WTC11 (cell line): ENCODE measurements around the gene KDM4B. TPM values are rescaled to one million over a fixed set of nuclear protein-coding genes. Genes with fewer than 3 reads are reported as not detected.

ENCODE experiments used
- ATAC-seq: fragments of 200-7000 bp; cut with Tn5 transposase; 2 replicates; pipeline ENCODE4 v1.10.0; 2021; ENCODE audit warnings: mild to moderate bottlenecking, moderate library complexity
- CTCF ChIA-PET: fragments of 300-600 bp; sonication (Branson Sonifier 250); formaldehyde crosslinking; loops from one replicate; lab custom pipeline; 2021; ENCODE audit warnings: antibody characterized with exemption; lab: Charles Lee
- POLR2A ChIA-PET: fragments of 350-600 bp; sonication (Branson Sonifier 250); formaldehyde crosslinking; loops from one replicate; lab custom pipeline; 2021; ENCODE audit warnings: antibody characterized with exemption; lab: Charles Lee
- DNase-seq: peaks from one replicate; pipeline ENCODE4 v3.0.0; 2021; ENCODE audit warnings: low spot score
- H3K27ac Mint-ChIP-seq: 2 replicates; pipeline ENCODE4 v1.8.0; 2021; ENCODE audit warnings: mixed read lengths
- H3K27me3 Mint-ChIP-seq: 2 replicates; pipeline ENCODE4 v1.8.0; 2021; ENCODE audit warnings: low read depth, mild to moderate bottlenecking, moderate library complexity, mixed read lengths
- H3K36me3 Mint-ChIP-seq: 2 replicates; pipeline ENCODE4 v1.8.0; 2021; ENCODE audit warnings: mixed read lengths
- H3K4me1 Mint-ChIP-seq: 2 replicates; pipeline ENCODE4 v1.8.0; 2022; ENCODE audit warnings: mixed read lengths
- H3K4me3 Mint-ChIP-seq: 2 replicates; pipeline ENCODE4 v1.8.0; 2021; ENCODE audit warnings: mild to moderate bottlenecking, moderate library complexity, mixed read lengths
- H3K9me3 Mint-ChIP-seq: 2 replicates; pipeline ENCODE4 v1.8.0; 2021; ENCODE audit warnings: mixed read lengths
- ATF6 ChIP-seq: sonication (generic); formaldehyde crosslinking; IDR thresholded peaks from 2 replicates; pipeline ENCODE4 v1.8.1; 2023; ENCODE audit warnings: mild to moderate bottlenecking, missing genetic modification reagents
- CBFB ChIP-seq: sonication (generic); formaldehyde crosslinking; IDR thresholded peaks from 2 replicates; pipeline ENCODE4 v1.8.1; 2022; ENCODE audit warnings: mild to moderate bottlenecking, low read depth, missing genetic modification reagents
- CDX4 ChIP-seq: fragments of 250-450 bp; sonication (Bioruptor Pico); IDR thresholded peaks from 2 replicates; pipeline ENCODE4 v1.9.0; 2021; ENCODE audit warnings: moderate library complexity, mild to moderate bottlenecking, inconsistent platforms, borderline replicate concordance
- CTCF ChIP-seq: fragments of 200-600 bp; IDR thresholded peaks from 2 replicates; pipeline ENCODE4 v1.8.0; 2022; ENCODE audit warnings: antibody characterized with exemption
- FOXK1 ChIP-seq: sonication (generic); formaldehyde crosslinking; IDR thresholded peaks from 2 replicates; pipeline ENCODE4 v1.8.0; 2022; ENCODE audit warnings: mild to moderate bottlenecking, moderate library complexity, missing genetic modification reagents
- JAZF1 ChIP-seq: fragments of 250-450 bp; sonication (Bioruptor Pico); IDR thresholded peaks from 2 replicates; pipeline ENCODE4 v1.9.0; 2021; ENCODE audit warnings: moderate library complexity, mild to moderate bottlenecking, inconsistent platforms
- MYBL2 ChIP-seq: sonication (generic); formaldehyde crosslinking; IDR thresholded peaks from 2 replicates; pipeline ENCODE4 v1.8.1; 2023; ENCODE audit warnings: mild to moderate bottlenecking, moderate library complexity, missing genetic modification reagents
- NFATC4 ChIP-seq: fragments of 250-450 bp; sonication (Bioruptor Pico); IDR thresholded peaks from 2 replicates; pipeline ENCODE4 v1.9.0; 2021; ENCODE audit warnings: mild to moderate bottlenecking
- NR2C2 ChIP-seq: sonication (generic); formaldehyde crosslinking; IDR thresholded peaks from 2 replicates; pipeline ENCODE4 v1.8.0; 2022; ENCODE audit warnings: mild to moderate bottlenecking, missing genetic modification reagents
- NR3C1 ChIP-seq: sonication (generic); formaldehyde crosslinking; conservative IDR thresholded peaks from 2 replicates; pipeline ENCODE4 v1.8.1; 2023; ENCODE audit warnings: low read depth, mild to moderate bottlenecking, missing genetic modification reagents
- OVOL2 ChIP-seq: fragments of 250-450 bp; sonication (Bioruptor Pico); IDR thresholded peaks from 2 replicates; pipeline ENCODE4 v1.9.0; 2021; ENCODE audit warnings: mild to moderate bottlenecking, borderline replicate concordance
- RORB ChIP-seq: fragments of 250-450 bp; sonication (Bioruptor Pico); IDR thresholded peaks from 2 replicates; pipeline ENCODE4 v1.9.0; 2021; ENCODE audit warnings: mild to moderate bottlenecking
- SMAD3 ChIP-seq: sonication (generic); formaldehyde crosslinking; IDR thresholded peaks from 2 replicates; pipeline ENCODE4 v1.8.0; 2022; ENCODE audit warnings: missing genetic modification reagents, mild to moderate bottlenecking, borderline replicate concordance
- SMAD4 ChIP-seq: sonication (generic); formaldehyde crosslinking; IDR thresholded peaks from 2 replicates; pipeline ENCODE4 v1.8.0; 2022; ENCODE audit warnings: mild to moderate bottlenecking, missing genetic modification reagents
- TEAD1 ChIP-seq: sonication (generic); formaldehyde crosslinking; IDR thresholded peaks from 2 replicates; pipeline ENCODE4 v1.8.0; 2022; ENCODE audit warnings: mild to moderate bottlenecking, missing genetic modification reagents
- TP53 ChIP-seq: sonication (generic); formaldehyde crosslinking; IDR thresholded peaks from 2 replicates; pipeline ENCODE4 v1.8.1; 2023; ENCODE audit warnings: mild to moderate bottlenecking, missing genetic modification reagents
- USF1 ChIP-seq: sonication (generic); formaldehyde crosslinking; IDR thresholded peaks from 2 replicates; pipeline ENCODE4 v1.8.0; 2022; ENCODE audit warnings: mild to moderate bottlenecking, missing genetic modification reagents
- ZMAT4 ChIP-seq: fragments of 250-450 bp; sonication (Bioruptor Pico); IDR thresholded peaks from 2 replicates; pipeline ENCODE4 v1.9.0; 2021; ENCODE audit warnings: mild to moderate bottlenecking
- ZNF138 ChIP-seq: sonication (generic); formaldehyde crosslinking; conservative IDR thresholded peaks from 2 replicates; pipeline ENCODE4 v1.8.1; 2022; ENCODE audit warnings: mild to moderate bottlenecking, moderate library complexity, missing genetic modification reagents
- ZNF425 ChIP-seq: fragments of 250-450 bp; sonication (Bioruptor Pico); conservative IDR thresholded peaks from 2 replicates; pipeline ENCODE4 v1.9.0; 2021; ENCODE audit warnings: mild to moderate bottlenecking
- ZSCAN18 ChIP-seq: fragments of 250-450 bp; sonication (Bioruptor Pico); IDR thresholded peaks from 2 replicates; pipeline ENCODE4 v2.1.2; 2022; ENCODE audit warnings: mild to moderate bottlenecking, moderate library complexity
- total RNA-seq: library from RNA; stranded (reverse); gene quantifications from 3 replicates; pipeline ENCODE4 v1.2.3, GENCODE V29; 2021

The KDM4B gene
- total RNA-seq, 1 experiment from 2014 or later = 43.2 TPM

GRCh38 chr19:5048727-5049553 is 80.0 kb downstream of the KDM4B start:
- DNase-seq = no peak
- TF ChIP-seq SMAD3 (CRISPR knock-in tag) = no peak
- TF ChIP-seq ZNF425 (CRISPR knock-in tag) = no peak
- TF ChIP-seq OVOL2 (CRISPR knock-in tag) = no peak
- TF ChIP-seq JAZF1 (CRISPR knock-in tag) = no peak
- TF ChIP-seq NR3C1 (CRISPR knock-in tag) = no peak
- no peak for TF ChIP-seq FOXK1 (CRISPR knock-in tag)
- TF ChIP-seq ZMAT4 = no peak
- no peak for TF ChIP-seq SMAD4 (CRISPR knock-in tag)
- TF ChIP-seq, all 79 proteins: peak for 0
- Mint-ChIP-seq H3K4me1 (no peaks in the 10 kb centered on the region), H3K27me3 (no peaks in the 10 kb centered on the region), H3K4me3 (no peak overlapping the region), H3K27ac (no peak overlapping the region), H3K9me3 (no peaks in the 10 kb centered on the region), H3K36me3 (no peaks in the 10 kb centered on the region; the same call in 1 of the 2 replicates)
- no peak for ATAC-seq
- POLR2A ChIA-PET = no interaction called here
- CTCF ChIA-PET = interaction anchor here (0.6 to 3.5 kb wide), 56 partner anchors 10 to 345 kb away, joined by 3 to 58 read pairs (median 5); no protein-coding TSS in a partner anchor

GRCh38 chr19:5049561-5049960 is 80.6 kb downstream of the KDM4B start:
- CTCF ChIA-PET = interaction anchor here (0.9 to 3.5 kb wide), 11 partner anchors 9 to 240 kb away, joined by 3 to 58 read pairs (median 22); no protein-coding TSS in a partner anchor
- ATAC-seq = no peak
- no peaks in the 10 kb centered on the region for H3K9me3 Mint-ChIP-seq
- no peak for TF ChIP-seq CBFB (CRISPR knock-in tag)
- TF ChIP-seq NFATC4 (CRISPR knock-in tag) = no peak
- no peak for TF ChIP-seq ZNF425 (CRISPR knock-in tag)
- TF ChIP-seq ZNF138 (CRISPR knock-in tag) = no peak
- TF ChIP-seq NR2C2 = no peak
- TF ChIP-seq TP53 (CRISPR knock-in tag) = no peak
- TF ChIP-seq RORB (CRISPR knock-in tag) = no peak
- no peak for TF ChIP-seq CTCF
- no peak for TF ChIP-seq TEAD1 (CRISPR knock-in tag)
- no peak for TF ChIP-seq ATF6 (CRISPR knock-in tag)
- TF ChIP-seq USF1 (CRISPR knock-in tag) = no peak
- no peak for TF ChIP-seq ZSCAN18 (CRISPR knock-in tag)
- TF ChIP-seq MYBL2 (CRISPR knock-in tag) = no peak
- TF ChIP-seq CDX4 (CRISPR knock-in tag) = no peak
- POLR2A ChIA-PET = no interaction called here
- H3K27ac Mint-ChIP-seq = no peak overlapping the region
- no peaks in the 10 kb centered on the region; the same call in 1 of the 2 replicates for H3K36me3 Mint-ChIP-seq
- no peak for DNase-seq
- H3K4me3 Mint-ChIP-seq = no peak overlapping the region
- H3K4me1 Mint-ChIP-seq = no peaks in the 10 kb centered on the region
- no peaks in the 10 kb centered on the region for H3K27me3 Mint-ChIP-seq
